OCI-LY3 (cell line): ENCODE data around the gene DNM1.

Experiments used
- H2AFZ ChIP-seq: fragments of 200-600, 300-600 bp; shearing (Covaris generic); 2 replicates; pipeline ENCODE4 v1.6.0; 2014; ENCODE audit warnings: antibody characterized with exemption, low read depth, low read length
- H3K27ac ChIP-seq: fragments of 200-600, 300-600 bp; sonication (generic); 2 replicates; pipeline ENCODE4 v1.5.1; 2014; ENCODE audit warnings: mild to moderate bottlenecking, low read length, moderate library complexity, mixed read lengths
- H3K27me3 ChIP-seq: fragments of 200-600, 300-600 bp; sonication (generic); 2 replicates; pipeline ENCODE4 v1.6.1; 2014; ENCODE audit warnings: low read depth, low read length, mixed read lengths
- H3K36me3 ChIP-seq: fragments of 200-600, 300-600 bp; sonication (generic); replicated peaks from 2 replicates; pipeline ENCODE3; 2014; ENCODE audit warnings: low read depth, low read length, mixed read lengths
- H3K4me1 ChIP-seq: fragments of 300-600, 200-600 bp; sonication (generic); 2 replicates; pipeline ENCODE4 v1.6.1; 2014; ENCODE audit warnings: low read length, mixed read lengths
- H3K4me2 ChIP-seq: fragments of 200-600, 300-600 bp; sonication (generic); 2 replicates; pipeline ENCODE4 v1.6.1; 2014; ENCODE audit warnings: low read length, mixed read lengths
- H3K4me3 ChIP-seq: fragments of 300-600, 200-600 bp; sonication (generic); 2 replicates; pipeline ENCODE4 v1.5.1; 2014; ENCODE audit warnings: antibody characterized with exemption, mild to moderate bottlenecking, low read length, moderate library complexity
- H3K79me2 ChIP-seq: fragments of 300-600, 200-600 bp; shearing (Covaris generic); 2 replicates; pipeline ENCODE4 v1.6.1; 2014; ENCODE audit warnings: mild to moderate bottlenecking, low read length, mixed read lengths
- H3K9ac ChIP-seq: fragments of 300-600, 200-600 bp; shearing (Covaris generic); 2 replicates; pipeline ENCODE4 v1.6.0; 2014; ENCODE audit warnings: mild to moderate bottlenecking, low read length, moderate library complexity
- H3K9me3 ChIP-seq: fragments of 200-600, 300-600 bp; shearing (Covaris generic); 2 replicates; pipeline ENCODE4 v1.6.1; 2014; ENCODE audit warnings: low read length, mixed read lengths; ENCODE audit not compliant: insufficient read depth
- H4K20me1 ChIP-seq: fragments of 200-600, 300-600 bp; sonication (generic); 2 replicates; pipeline ENCODE4 v1.6.1; 2016; ENCODE audit warnings: low read length, mixed read lengths; ENCODE audit not compliant: insufficient read depth
- EZH2phosphoT487 ChIP-seq: fragments of 200-600 bp; shearing (Covaris generic); IDR thresholded peaks from 2 replicates; pipeline ENCODE4 v1.6.1; 2018; ENCODE audit warnings: antibody characterized with exemption, mixed run types, low read depth
- TF ChIP-seq, protein P1 (sequence below): fragments of 200-600, 300-600 bp; sonication (generic); IDR thresholded peaks from 2 replicates; pipeline ENCODE4 v1.5.1; 2014; ENCODE audit warnings: antibody characterized with exemption, low read length, low read depth

Gene DNM1

DNA sequence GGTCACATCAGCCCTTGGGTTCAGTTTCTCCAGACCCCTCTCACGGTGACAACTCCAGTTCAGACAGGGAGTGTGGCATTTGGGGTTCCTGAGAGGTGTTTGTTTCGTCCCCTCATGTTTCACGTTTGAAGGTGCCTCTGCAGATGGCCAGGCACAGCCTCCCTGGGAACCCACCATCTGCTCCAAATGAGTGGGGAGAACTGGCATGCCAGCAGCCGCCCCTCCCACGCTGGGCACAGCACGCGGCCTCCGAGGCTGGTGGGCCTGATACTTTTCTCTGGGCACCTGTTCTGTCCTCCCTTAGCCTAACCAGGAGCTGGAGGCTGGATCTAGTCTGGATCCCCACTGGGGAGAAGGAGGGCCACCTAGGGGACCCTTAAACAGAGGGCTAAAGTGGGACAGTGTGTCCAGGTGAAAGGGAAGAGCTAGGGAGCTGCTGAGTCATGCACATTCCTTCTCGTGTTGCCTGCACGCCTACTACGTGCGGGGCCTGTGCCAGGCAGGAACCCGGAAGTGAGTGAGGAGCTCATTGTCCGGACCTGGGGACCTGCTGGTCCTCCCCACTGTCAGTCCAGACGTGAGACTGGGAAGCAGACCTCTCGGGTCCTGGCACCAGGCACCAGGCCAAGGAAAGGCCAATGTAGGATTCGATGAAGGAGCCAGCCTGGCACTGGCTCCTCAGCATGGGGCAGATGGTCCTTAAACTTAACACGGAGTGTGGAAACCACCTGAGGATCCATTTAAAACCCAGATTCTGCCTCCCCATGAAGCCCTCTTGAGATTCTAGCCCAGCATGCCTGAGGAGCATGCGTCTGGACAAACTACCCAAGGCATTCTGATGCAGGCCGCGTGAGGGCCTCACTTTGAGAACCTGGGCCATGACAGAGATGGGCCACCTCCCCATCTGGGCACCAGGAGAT lies 11.7 kb downstream of the DNM1 start:
- Histone ChIP-seq H3K9me3 (no peaks in the 10 kb centered on the region), H3K27ac (no peak overlapping the region), H3K9ac (no peak overlapping the region), H3K4me2 (no peak overlapping the region), H3K36me3 (no peaks in the 10 kb centered on the region), H3K4me3 (no peak overlapping the region), H4K20me1 (no peaks in the 10 kb centered on the region), H3K79me2 (no peaks in the 10 kb centered on the region), H2AFZ (no peak overlapping the region), H3K4me1 (peaks cover 8% of the 10 kb centered on the region), H3K27me3 (peaks cover 13% of the 10 kb centered on the region)
- no peak for TF ChIP-seq EZH2phosphoT487
- TF ChIP-seq, protein P1, sequence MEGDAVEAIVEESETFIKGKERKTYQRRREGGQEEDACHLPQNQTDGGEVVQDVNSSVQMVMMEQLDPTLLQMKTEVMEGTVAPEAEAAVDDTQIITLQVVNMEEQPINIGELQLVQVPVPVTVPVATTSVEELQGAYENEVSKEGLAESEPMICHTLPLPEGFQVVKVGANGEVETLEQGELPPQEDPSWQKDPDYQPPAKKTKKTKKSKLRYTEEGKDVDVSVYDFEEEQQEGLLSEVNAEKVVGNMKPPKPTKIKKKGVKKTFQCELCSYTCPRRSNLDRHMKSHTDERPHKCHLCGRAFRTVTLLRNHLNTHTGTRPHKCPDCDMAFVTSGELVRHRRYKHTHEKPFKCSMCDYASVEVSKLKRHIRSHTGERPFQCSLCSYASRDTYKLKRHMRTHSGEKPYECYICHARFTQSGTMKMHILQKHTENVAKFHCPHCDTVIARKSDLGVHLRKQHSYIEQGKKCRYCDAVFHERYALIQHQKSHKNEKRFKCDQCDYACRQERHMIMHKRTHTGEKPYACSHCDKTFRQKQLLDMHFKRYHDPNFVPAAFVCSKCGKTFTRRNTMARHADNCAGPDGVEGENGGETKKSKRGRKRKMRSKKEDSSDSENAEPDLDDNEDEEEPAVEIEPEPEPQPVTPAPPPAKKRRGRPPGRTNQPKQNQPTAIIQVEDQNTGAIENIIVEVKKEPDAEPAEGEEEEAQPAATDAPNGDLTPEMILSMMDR, result no peak

DNA sequence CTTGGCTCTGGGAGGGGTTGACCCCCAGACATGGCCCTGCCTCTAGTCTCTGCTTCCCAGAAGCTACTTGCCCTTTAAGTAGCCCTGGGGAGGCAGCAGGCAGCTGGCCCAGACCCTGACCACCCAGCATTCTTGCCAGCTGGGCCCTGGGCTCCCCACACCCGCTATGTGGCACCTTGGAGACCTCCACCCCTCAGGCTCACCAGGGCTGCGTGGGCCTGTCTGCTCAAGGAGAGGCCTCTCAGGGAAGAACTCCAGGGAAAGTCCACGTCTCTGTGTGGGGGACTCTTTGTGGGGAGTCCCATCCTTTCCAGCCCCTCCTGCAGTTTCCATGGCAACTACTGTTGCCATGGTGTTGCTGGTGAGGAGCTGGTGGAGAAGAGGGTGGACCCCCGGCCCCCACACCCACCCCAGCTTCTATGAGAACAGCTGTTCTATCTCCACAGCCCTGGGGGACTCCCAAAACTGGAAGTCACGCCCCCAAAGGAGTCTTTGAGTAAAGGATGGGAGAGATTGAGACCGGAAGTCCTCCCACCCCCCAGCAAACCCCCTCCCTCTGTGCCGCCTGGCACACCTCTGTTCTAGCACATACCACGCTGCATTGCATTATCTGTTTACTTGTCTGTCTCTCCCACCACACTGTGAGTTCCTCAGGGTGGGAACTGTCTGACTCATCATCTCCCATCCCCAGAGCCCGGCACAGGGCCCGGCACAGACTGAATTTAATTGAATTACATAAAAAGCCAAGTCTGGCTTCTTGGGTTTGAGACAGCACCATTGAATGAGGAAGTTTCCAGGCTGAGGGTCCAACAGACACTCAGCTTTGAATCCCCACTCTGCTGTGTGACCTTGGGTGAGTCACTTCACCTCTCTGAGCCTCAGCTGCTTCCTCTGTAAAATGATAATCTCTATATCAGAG lies 12.6 kb downstream of the DNM1 start:
- H4K20me1 ChIP-seq, result no peaks in the 10 kb centered on the region

DNA sequence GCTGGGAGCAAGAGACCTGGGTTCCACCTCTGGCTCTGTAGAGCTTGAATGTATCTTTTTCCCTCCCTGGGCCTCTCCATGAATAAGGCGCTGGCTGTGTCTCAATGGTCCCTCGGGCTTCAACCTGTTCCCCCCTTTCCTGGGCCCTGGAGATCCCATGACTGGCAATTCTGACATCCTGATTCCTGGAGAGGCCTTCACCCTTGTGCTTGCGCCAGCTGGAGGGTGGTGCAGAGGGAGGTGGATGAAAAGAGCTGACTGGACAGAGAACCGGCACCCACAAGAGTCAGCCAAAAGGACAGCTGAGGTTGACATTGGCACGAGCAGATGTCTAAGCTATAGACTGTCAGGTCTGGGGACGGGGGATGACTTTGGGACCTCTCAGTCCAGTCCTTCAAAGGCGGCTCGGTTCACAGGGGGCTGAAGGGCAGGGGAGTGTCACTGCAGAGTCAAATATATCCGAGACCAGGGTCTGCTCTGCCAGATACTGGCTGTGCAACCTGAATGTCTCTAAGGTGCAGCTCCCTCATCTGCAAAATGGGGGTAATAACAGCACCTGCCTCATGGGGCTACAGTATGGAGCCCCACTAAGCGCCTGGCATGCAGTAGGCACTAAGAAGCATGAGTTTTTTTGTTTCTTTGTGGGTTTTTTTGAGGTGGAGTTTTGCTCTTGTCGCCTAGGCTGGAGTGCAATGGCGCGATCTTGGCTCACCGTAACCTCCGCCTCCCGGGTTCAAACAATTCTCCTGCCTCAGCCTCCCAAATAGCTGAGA lies 13.8 kb downstream of the DNM1 start:
- Histone ChIP-seq H3K4me2 (no peak overlapping the region), H3K4me1 (peaks cover 8% of the 10 kb centered on the region), H3K9ac (no peak overlapping the region), H2AFZ (no peak overlapping the region), H3K9me3 (no peaks in the 10 kb centered on the region), H3K27me3 (peaks cover 8% of the 10 kb centered on the region), H3K79me2 (no peaks in the 10 kb centered on the region), H3K4me3 (no peak overlapping the region), H3K36me3 (no peaks in the 10 kb centered on the region), H3K27ac (no peak overlapping the region), H4K20me1 (no peaks in the 10 kb centered on the region)
- TF ChIP-seq EZH2phosphoT487, result no peak

More for the DNA sequence above, 12.6 kb downstream of the DNM1 start:
- Histone ChIP-seq H3K4me2 (no peak overlapping the region), H3K27me3 (peaks cover 13% of the 10 kb centered on the region), H3K36me3 (no peaks in the 10 kb centered on the region), H3K4me1 (peaks cover 8% of the 10 kb centered on the region), H3K79me2 (no peaks in the 10 kb centered on the region), H2AFZ (no peak overlapping the region), H3K9me3 (no peaks in the 10 kb centered on the region), H3K27ac (no peak overlapping the region), H3K9ac (no peak overlapping the region), H3K4me3 (no peak overlapping the region)
- TF ChIP-seq, protein P1, result no peak
- no peak for TF ChIP-seq EZH2phosphoT487

DNA sequence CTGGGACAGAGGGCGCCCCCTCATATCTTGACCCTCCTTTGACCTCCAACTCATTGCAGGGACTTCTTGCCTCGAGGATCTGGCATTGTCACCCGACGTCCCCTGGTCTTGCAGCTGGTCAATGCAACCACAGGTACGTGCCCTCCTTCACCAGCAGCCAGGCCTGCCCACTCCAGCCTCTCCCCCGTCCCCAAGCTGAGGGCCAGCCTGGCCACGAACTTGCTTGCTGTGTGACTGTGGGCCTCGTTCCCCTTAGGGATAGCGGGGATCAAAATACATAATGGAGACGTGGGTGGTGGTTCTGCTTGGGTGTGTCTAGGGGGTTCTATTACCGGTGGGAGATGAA lies 15.0 kb downstream of the DNM1 start:
- H3K4me1 ChIP-seq, result peaks cover 8% of the 10 kb centered on the region
- no peaks in the 10 kb centered on the region for H4K20me1 ChIP-seq
- no peaks in the 10 kb centered on the region for H3K27me3 ChIP-seq
- no peak overlapping the region for H3K27ac ChIP-seq
- no peaks in the 10 kb centered on the region for H3K79me2 ChIP-seq
- no peak for TF ChIP-seq EZH2phosphoT487
- TF ChIP-seq, protein P1, result no peak
- peak overlapping the region; percentile 100 for H3K4me2 ChIP-seq
- peak overlapping the region; percentile 71 for H3K9ac ChIP-seq
- no peaks in the 10 kb centered on the region for H3K36me3 ChIP-seq
- no peaks in the 10 kb centered on the region for H3K9me3 ChIP-seq
- peak overlapping the region; percentile 86 for H3K4me3 ChIP-seq
- peak overlapping the region; percentile 77 for H2AFZ ChIP-seq
